T47D (cell line): Measurements from ENCODE around the gene PLA1A.
"Not testable (repeated sequence)": the region's sequence is repeated elsewhere in the genome, so short reads cannot be mapped to it uniquely, and the experiment has no call there.

Experiments used
- DNase-seq, 2 experiments: peaks; one replicate each; pipeline versions ENCODE4 v3.0.0 to v3.0.0-alpha.2; 2011 to 2012; ENCODE audit warnings: low read depth in 1 of 2, low spot score in 1 of 2
- JUND ChIP-seq: IDR thresholded peaks from 2 replicates; pipeline ENCODE4 v1.6.1; 2012; ENCODE audit warnings: low read depth
- in situ Hi-C: cut with HindIII; loops from 2 replicates; pipeline ENCODE4 v1.10.0; 2016; ENCODE audit warnings: low sequenced_read_pairs, low pct_unique_long_range_greater_than_20kb

Gene PLA1A

GRCh38 chr3:119585856-119586570 lies 11.7 kb upstream of the PLA1A start:
- TF ChIP-seq JUND, result no peak
- in situ Hi-C loops, result no loop called here
- DNase-seq, result no peak

GRCh38 chr3:119586733-119587172 lies 10.9 kb upstream of the PLA1A start:
- no peak for DNase-seq
- TF ChIP-seq JUND, result no peak
- in situ Hi-C loops, result no loop called here

- in situ Hi-C loops, result no loop called here
- no peak for TF ChIP-seq JUND
Observed at GRCh38 chr3:119588112-119588511, 9.6 kb upstream of the PLA1A start.

GRCh38 chr3:119589102-119589773 lies 8.4 kb upstream of the PLA1A start:
- TF ChIP-seq JUND, result no peak
- DNase-seq, result no peak
- in situ Hi-C loops, result no loop called here

More at GRCh38 chr3:119588112-119588511, 9.6 kb upstream of the PLA1A start:
- DNase-seq, result peak in 1 of 2 experiments; percentile 30

GRCh38 chr3:119590706-119591105 lies 7.0 kb upstream of the PLA1A start:
- TF ChIP-seq JUND, result no peak
- in situ Hi-C loops, result no loop called here
- DNase-seq, result no peak

GRCh38 chr3:119592861-119593260 lies 4.8 kb upstream of the PLA1A start:
- no peak for DNase-seq
- in situ Hi-C loops, result no loop called here
- no peak for TF ChIP-seq JUND

GRCh38 chr3:119594066-119594465 lies 3.6 kb upstream of the PLA1A start:
- no peak for DNase-seq
- TF ChIP-seq JUND, result no peak
- in situ Hi-C loops, result no loop called here

DNA sequence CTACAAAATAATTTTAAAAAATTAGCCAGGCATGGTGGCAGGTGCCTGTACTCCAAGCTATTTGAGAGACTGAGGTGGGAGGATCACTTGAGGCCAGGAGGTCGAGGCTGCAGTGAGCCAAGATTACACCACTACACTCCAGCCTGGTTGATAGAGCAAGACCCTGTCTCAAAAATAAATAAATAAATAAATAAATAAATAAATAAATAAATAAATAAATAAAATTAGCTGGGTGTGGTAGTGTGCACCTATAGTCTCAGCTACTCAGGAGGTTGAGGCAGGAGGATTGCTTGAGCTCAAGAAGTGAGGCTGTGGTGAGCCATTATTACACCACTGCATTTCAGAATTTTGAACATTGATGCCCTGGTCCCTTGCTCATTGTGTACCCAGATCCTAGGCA lies 2.8 kb upstream of the PLA1A start:
- in situ Hi-C loops, DNase-seq: not testable (repeated sequence)

DNA sequence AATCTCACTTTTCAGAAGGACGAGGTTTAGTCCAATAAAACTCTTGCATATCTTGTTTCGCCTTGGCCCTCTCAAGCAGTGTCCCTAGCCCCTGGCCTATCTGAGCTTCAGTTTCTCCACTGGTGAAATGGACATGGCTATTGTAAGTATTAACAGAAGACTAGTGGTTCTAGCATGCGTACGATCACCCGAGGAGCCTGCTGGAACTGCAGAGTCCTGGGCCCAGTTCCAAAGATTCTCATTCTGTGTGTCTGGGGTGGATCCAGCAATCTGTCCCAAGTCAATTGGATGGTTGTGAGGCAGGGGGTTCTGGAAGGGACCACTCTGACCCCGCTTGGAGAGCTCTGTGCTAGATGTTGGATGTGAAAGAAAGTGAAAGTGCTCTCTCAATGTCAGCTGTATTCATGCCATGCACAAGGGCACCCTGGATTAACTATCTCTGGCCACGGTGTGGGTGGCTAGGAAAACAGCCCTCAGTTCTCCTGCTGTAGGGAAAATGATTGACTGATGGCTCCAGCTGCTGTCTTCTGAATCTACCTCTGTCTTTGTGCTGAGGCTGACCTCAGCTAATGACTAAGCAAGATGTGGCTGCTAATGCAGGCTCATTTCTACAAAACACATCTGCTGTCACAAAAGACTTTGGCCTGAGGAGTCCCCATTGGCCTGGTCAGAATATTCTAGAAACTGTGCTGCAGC lies 1.9 kb upstream of the PLA1A start:
- no peak for TF ChIP-seq JUND
- DNase-seq, result no peak
- in situ Hi-C loops, result no loop called here

DNA sequence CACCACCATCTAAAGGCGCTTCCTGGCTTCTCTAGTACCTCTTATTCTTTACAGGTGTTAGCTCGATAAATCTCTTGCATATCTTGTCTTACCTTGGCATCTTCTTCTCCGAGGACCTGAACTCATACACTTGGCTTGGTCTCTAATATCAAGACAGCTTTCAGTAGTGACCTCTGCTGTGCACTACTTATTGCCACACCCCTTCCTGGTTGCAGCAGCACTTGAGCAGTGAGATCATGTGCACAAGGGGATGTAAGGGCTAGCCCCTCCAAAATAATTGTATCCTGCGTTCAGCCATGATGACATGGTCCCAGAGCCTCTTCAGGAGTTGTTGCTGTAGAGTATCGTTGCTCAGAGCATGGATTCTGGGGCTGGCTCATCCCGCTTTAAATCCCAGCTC lies 1.3 kb upstream of the PLA1A start:
- no peak for TF ChIP-seq JUND
- in situ Hi-C loops, result no loop called here
- DNase-seq, result no peak

DNA sequence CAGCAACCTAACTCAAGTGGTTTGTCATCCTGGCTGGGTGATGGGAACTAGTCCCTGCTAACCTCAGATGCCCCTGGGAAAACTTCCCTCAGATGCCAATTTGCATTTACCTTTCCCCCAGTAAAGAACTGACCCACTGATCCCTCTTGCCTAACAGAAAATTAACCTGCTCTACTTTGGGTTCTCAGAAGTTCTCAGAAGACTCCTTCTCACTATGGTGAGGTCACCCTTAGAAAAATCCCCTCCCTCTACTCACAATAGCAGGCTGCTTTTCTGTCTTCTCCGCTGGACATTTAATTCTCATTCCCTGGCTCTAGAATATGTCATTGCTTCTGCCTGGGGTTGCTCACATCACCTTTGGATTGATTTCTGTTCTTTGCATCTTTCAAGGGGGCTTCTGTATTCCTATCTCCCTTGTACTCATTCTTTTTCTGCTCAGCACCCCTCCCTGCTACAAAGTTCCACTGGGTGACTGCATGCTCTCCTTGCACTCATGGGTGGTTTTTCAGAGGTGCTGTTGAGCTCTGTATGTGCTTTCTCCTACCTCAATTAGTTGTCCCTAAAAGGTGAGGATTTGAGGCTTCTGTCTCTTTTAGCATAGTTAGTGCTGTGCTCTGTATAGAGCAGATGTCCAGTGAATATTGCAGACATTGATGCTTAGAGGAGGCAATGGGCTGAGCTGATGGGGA lies 869 bp downstream of the PLA1A start:
- in situ Hi-C loops, result no loop called here
- no peak for TF ChIP-seq JUND
- no peak for DNase-seq

- DNase-seq, result no peak
- no peak for TF ChIP-seq JUND
- in situ Hi-C loops, result no loop called here
Observed at GRCh38 chr3:119599558-119600174, 2.0 kb downstream of the PLA1A start.
